ENCODE data around the gene ABCA3.

DNA sequence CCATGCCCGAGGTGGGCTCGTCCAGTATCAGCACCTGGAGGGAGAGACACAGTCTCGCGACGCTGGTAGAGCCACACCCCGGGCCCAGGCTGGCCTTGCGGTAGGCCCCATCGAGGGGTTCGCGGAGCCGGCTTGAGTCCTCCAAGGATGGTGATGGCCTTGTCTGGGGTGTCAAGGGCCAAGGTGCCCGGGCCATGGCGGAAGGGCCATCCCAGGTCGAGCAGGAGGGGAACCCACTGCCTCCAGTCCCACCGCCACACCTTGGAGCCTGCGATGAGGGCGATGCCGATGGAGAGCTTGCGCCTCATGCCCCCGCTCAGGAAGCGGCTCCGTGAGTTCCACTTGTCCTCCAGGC, 43.0 kb downstream of the ABCA3 start:
- TF ChIP-seq ZFX (IDR thresholded peaks at IDR 0.05), result no peak
- TF ChIP-seq, protein P1, sequence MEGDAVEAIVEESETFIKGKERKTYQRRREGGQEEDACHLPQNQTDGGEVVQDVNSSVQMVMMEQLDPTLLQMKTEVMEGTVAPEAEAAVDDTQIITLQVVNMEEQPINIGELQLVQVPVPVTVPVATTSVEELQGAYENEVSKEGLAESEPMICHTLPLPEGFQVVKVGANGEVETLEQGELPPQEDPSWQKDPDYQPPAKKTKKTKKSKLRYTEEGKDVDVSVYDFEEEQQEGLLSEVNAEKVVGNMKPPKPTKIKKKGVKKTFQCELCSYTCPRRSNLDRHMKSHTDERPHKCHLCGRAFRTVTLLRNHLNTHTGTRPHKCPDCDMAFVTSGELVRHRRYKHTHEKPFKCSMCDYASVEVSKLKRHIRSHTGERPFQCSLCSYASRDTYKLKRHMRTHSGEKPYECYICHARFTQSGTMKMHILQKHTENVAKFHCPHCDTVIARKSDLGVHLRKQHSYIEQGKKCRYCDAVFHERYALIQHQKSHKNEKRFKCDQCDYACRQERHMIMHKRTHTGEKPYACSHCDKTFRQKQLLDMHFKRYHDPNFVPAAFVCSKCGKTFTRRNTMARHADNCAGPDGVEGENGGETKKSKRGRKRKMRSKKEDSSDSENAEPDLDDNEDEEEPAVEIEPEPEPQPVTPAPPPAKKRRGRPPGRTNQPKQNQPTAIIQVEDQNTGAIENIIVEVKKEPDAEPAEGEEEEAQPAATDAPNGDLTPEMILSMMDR (conservative IDR thresholded peaks at IDR 0.05), result no peak

All from C4-2B (cell line).